A673 (cell line): ENCODE results near the gene DKKL1. TPM values are rescaled to one million over a fixed set of nuclear protein-coding genes. Genes with fewer than 3 reads are reported as not detected.

Experiments
- BruUV-seq: library from RNA; stranded (reverse); fragments of 400-500 nt; replicated peaks from 2 replicates; lab custom pipeline; 2021; lab: Mats Ljungman, UMichigan
- CTCF ChIA-PET: fragments of 300-600 bp; sonication (Branson Sonifier 250); formaldehyde crosslinking; loops from one replicate; lab custom pipeline; 2022; ENCODE audit warnings: antibody characterized with exemption; lab: Charles Lee
- POLR2A ChIA-PET: fragments of 300-600 bp; sonication (Branson Sonifier 250); formaldehyde crosslinking; loops from one replicate; lab custom pipeline; 2022; ENCODE audit warnings: antibody characterized with exemption; ENCODE audit not compliant: low non-redundant PET; lab: Charles Lee
- DNase-seq: peaks from one replicate; pipeline ENCODE4 v3.0.0-alpha.2; 2015; ENCODE audit warnings: low spot score
- H3K27ac ChIP-seq: fragments of 200-600 bp; sonication (generic); 2 replicates; pipeline ENCODE4 v1.5.1; 2016; ENCODE audit warnings: mixed run types, low read depth, mild to moderate bottlenecking, mixed read lengths, antibody characterized with exemption, low read length; ENCODE audit not compliant: poor library complexity, severe bottlenecking
- H3K27me3 ChIP-seq: fragments of 200-600 bp; sonication (generic); replicated peaks from 2 replicates; pipeline ENCODE4 v1.6.1; 2017; ENCODE audit warnings: mixed run types, low read depth, mild to moderate bottlenecking, mixed read lengths, antibody characterized with exemption, low read length; ENCODE audit not compliant: insufficient read depth, poor library complexity
- H3K36me3 ChIP-seq: fragments of 200-600 bp; sonication (generic); 2 replicates; pipeline ENCODE4 v1.6.1; 2016; ENCODE audit warnings: mixed run types, mild to moderate bottlenecking, mixed read lengths, antibody characterized with exemption, low read length; ENCODE audit not compliant: insufficient read depth, poor library complexity, severe bottlenecking
- H3K4me1 ChIP-seq: fragments of 200-600 bp; sonication (generic); 2 replicates; pipeline ENCODE4 v1.6.1; 2017; ENCODE audit warnings: mixed run types, mild to moderate bottlenecking, mixed read lengths, antibody characterized with exemption, low read length; ENCODE audit not compliant: insufficient read depth, poor library complexity, severe bottlenecking
- H3K4me3 ChIP-seq: fragments of 200-600 bp; sonication (generic); 2 replicates; pipeline ENCODE4 v1.5.1; 2016; ENCODE audit warnings: low read depth, mixed run types, mild to moderate bottlenecking, mixed read lengths, low read length; ENCODE audit not compliant: poor library complexity, severe bottlenecking
- H3K9me3 ChIP-seq: fragments of 200-600 bp; sonication (generic); 2 replicates; pipeline ENCODE4 v1.6.1; 2016; ENCODE audit warnings: mixed run types, low read depth, mild to moderate bottlenecking, mixed read lengths, antibody characterized with exemption, low read length; ENCODE audit not compliant: poor library complexity, severe bottlenecking
- CTCF ChIP-seq: fragments of 300-800, 200-600 bp; sonication (generic); conservative IDR thresholded peaks from 2 replicates; pipeline ENCODE4 v1.5.1; 2017; ENCODE audit warnings: low read depth, mild to moderate bottlenecking, antibody characterized with exemption, low read length, moderate library complexity, mixed read lengths
- EZH2 ChIP-seq: fragments of 200-600 bp; sonication (generic); IDR thresholded peaks from 2 replicates; pipeline ENCODE4 v1.6.1; 2017; ENCODE audit warnings: borderline replicate concordance, low read depth, mild to moderate bottlenecking, mixed read lengths, antibody characterized with exemption, low read length; ENCODE audit not compliant: poor library complexity, severe bottlenecking
- intact Hi-C: fragments of 100-400 bp; cut with micrococcal nuclease; formaldehyde crosslinking; loops from one replicate; pipeline ENCODE4 v1.10.0; 2022; ENCODE audit not compliant: unreplicated experiment
- total RNA-seq: library from RNA; stranded (reverse); gene quantifications from 2 replicates; pipeline ENCODE4 v1.2.3, GENCODE V29; 2021

Gene DKKL1
- total RNA-seq, 1 experiment from 2014 or later: 1.2 TPM

GRCh38 chr19:49403404-49404187 is 39.9 kb downstream of the DKKL1 start:
- Histone ChIP-seq H3K4me1 (peaks cover 14% of the 10 kb centered on the region), H3K36me3 (no peaks in the 10 kb centered on the region), H3K27ac (peak overlapping the region; percentile 26), H3K4me3 (no peak overlapping the region), H3K9me3 (no peaks in the 10 kb centered on the region), H3K27me3 (no peaks in the 10 kb centered on the region)
- intact Hi-C loops: no loop called here
- TF ChIP-seq CTCF: no peak
- no peak for TF ChIP-seq EZH2
- ChIA-PET CTCF (interaction anchor here (0.6 to 0.7 kb wide), 2 partner anchors 12 to 236 kb away, joined by 3 read pairs; partner anchors contain the start of gene RRAS), POLR2A (interaction anchor here (0.5 kb wide), 2 partner anchors 18 to 64 kb away, joined by 5 read pairs; no protein-coding TSS in a partner anchor)
- peak; percentile 82 for DNase-seq
- BruUV-seq: no TSS peak

GRCh38 chr19:49407079-49407478 is 43.4 kb downstream of the DKKL1 start:
- TF ChIP-seq EZH2: no peak
- POLR2A ChIA-PET: no interaction called here
- intact Hi-C loops: no loop called here
- no peak overlapping the region for H3K27ac ChIP-seq
- H3K27me3 ChIP-seq: no peaks in the 10 kb centered on the region
- no TSS peak for BruUV-seq
- DNase-seq: no peak
- H3K9me3 ChIP-seq: no peaks in the 10 kb centered on the region
- CTCF ChIA-PET: no interaction called here
- H3K4me1 ChIP-seq: peaks cover 14% of the 10 kb centered on the region
- H3K4me3 ChIP-seq: no peak overlapping the region
- H3K36me3 ChIP-seq: no peaks in the 10 kb centered on the region

GRCh38 chr19:49407482-49408015 is 43.9 kb downstream of the DKKL1 start:
- no peak for TF ChIP-seq EZH2
- TF ChIP-seq CTCF: no peak
- Histone ChIP-seq H3K27me3 (no peaks in the 10 kb centered on the region), H3K9me3 (no peaks in the 10 kb centered on the region), H3K27ac (no peak overlapping the region), H3K4me3 (no peak overlapping the region), H3K4me1 (peaks cover 14% of the 10 kb centered on the region), H3K36me3 (no peaks in the 10 kb centered on the region)
- BruUV-seq: no TSS peak
- ChIA-PET POLR2A (no interaction called here), CTCF (no interaction called here)
- intact Hi-C loops: no loop called here
- no peak for DNase-seq
